H1 (cell line): ENCODE measurements around the gene WDR13. TPM values are rescaled to one million over a fixed set of nuclear protein-coding genes. Genes with fewer than 3 reads are reported as not detected.

Source experiments
- FOSL1 ChIP-seq: IDR thresholded peaks from 2 replicates; pipeline ENCODE4 v1.6.1; 2011; ENCODE audit warnings: mild to moderate bottlenecking, low read depth, low read length, moderate library complexity; ENCODE audit not compliant: insufficient read depth
- KDM1A ChIP-seq: fragments of 200-600, 300-600 bp; sonication (generic); IDR thresholded peaks from 2 replicates; pipeline ENCODE4 v1.7.1; 2016; ENCODE audit warnings: mild to moderate bottlenecking, low read length, borderline replicate concordance
- SAP30 ChIP-seq: fragments of 300-600 bp; sonication (generic); IDR thresholded peaks from 2 replicates; pipeline ENCODE4 v1.7.1; 2012; ENCODE audit warnings: low read length, moderate library complexity, mild to moderate bottlenecking, inconsistent platforms; ENCODE audit not compliant: insufficient read depth, insufficient replicate concordance
- polyA plus RNA-seq, 7 experiments: library from polyadenylated mRNA; depleted of rRNA in 3 of 7; stranded (reverse) in 5 of 7; unstranded in 2 of 7; fragments of >200 nt in 5 of 7; fragments of 200-250 nt in 2 of 7; gene quantifications; 1 replicate in 5 of 7; 2 replicates in 1 of 7; 4 replicates in 1 of 7; pipeline versions ENCODE4 v1.2.1 to v1.2.3, GENCODE V29; 2011 to 2013; ENCODE audit warnings: missing spikeins in 2 of 7, mixed read lengths in 2 of 7
- total RNA-seq: library from RNA; stranded (reverse); fragmentation: NEBNext Ultra II Directional; extraction: Animal tissue kit (Norgen Biotek cat#: 25700); gene quantifications from 2 replicates; pipeline ENCODE4 v1.2.1, GENCODE V29; 2021

The WDR13 gene
- total and polyA plus RNA-seq, 2 of the 8 experiments (the other 6 are each of a cell fraction or from before 2014, with no cell fraction given), result 19.4 to 46.3 TPM

- TF ChIP-seq KDM1A, result no peak
- no peak for TF ChIP-seq SAP30
- no peak for TF ChIP-seq FOSL1
These were observed 18.6 kb upstream of the WDR13 start (continued) for GRCh38 chrX:48578661-48579128.
